Measurements from ENCODE around the gene MRO. TPM values are rescaled to one million over a fixed set of nuclear protein-coding genes. Genes with fewer than 3 reads are reported as not detected.

Gene MRO
- total RNA-seq, 1 donor from 2014 or later = not detected

DNA sequence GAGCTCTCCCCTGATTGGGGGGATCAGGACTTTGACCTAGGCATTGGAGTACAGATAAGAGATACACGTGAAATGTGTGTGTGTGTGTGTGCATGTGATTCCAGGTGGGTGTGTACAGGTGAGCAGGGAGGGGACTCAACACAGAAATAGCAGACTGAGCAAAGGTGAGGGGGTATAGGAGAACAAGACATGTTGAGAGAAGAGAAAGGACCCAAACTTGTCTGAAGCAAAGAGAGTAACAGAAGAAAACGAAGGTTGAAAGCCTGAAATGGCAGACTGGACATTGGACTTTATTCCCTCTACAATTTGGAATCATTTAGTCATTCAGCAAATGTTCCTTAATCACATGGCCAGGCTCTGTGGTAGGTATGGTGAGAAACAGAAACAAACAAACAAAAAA is 23.3 kb downstream of the MRO start:
- Mint-ChIP-seq H3K9me3 (ENCODE audit: low read depth) (no peaks in the 10 kb centered on the region), H3K4me3 (ENCODE audit: low read depth) (no peak overlapping the region), H3K4me1 (ENCODE audit: low read depth) (peaks cover 58% of the 10 kb centered on the region), H3K36me3 (ENCODE audit: insufficient read depth) (no peaks in the 10 kb centered on the region), H3K27me3 (no peaks in the 10 kb centered on the region), H3K27ac (peak overlapping the region; percentile 89)
- TF ChIP-seq, protein P1, sequence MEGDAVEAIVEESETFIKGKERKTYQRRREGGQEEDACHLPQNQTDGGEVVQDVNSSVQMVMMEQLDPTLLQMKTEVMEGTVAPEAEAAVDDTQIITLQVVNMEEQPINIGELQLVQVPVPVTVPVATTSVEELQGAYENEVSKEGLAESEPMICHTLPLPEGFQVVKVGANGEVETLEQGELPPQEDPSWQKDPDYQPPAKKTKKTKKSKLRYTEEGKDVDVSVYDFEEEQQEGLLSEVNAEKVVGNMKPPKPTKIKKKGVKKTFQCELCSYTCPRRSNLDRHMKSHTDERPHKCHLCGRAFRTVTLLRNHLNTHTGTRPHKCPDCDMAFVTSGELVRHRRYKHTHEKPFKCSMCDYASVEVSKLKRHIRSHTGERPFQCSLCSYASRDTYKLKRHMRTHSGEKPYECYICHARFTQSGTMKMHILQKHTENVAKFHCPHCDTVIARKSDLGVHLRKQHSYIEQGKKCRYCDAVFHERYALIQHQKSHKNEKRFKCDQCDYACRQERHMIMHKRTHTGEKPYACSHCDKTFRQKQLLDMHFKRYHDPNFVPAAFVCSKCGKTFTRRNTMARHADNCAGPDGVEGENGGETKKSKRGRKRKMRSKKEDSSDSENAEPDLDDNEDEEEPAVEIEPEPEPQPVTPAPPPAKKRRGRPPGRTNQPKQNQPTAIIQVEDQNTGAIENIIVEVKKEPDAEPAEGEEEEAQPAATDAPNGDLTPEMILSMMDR (IDR thresholded peaks at IDR 0.05; ENCODE audit: unreplicated experiment) = no peak
- no peak for DNase-seq (ENCODE audit: low spot score, unreplicated experiment)

DNA sequence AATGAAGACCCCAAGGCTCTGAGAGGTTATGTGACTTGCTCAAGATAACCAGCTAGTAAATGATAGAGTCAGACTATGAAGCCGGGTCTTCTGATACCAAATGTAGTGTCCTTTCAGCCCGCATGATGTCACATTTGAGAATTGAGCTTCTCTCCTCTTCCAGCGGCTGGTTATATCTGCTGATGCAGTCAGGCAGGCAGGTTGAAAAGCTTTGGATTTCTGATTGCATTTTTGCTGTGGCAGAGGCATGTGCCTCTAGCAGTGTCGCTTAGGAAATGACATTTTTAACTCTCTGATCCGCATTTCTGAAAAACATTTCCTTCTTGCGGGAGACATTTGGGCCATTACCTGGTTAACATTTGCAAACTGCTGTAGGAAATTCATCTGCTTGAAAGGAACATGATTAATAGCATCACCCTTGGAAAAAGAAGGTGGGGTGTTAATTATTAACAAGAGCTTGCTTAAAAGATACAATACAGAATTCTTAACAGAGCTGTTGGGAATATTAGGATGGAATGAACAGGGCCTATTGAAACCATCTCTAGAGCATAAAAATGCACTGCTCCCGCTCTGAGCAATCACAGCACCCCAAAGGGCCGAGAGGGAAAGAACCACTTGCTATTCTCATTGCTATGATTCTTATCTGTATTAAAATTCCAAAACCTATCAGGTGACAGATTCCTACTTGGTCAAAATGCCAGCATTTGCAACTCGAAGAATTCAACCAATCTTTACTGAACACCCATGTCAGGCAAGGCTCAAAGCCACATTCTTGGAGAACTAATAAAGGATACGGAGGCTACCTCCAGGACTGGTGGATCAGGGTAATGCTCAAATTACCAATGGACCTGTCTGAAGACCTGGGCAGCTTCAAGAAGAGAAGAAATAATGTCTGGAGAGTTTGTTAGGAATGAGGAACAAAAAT is 25.9 kb downstream of the MRO start:
- Mint-ChIP-seq H3K36me3 (ENCODE audit: insufficient read depth) (no peaks in the 10 kb centered on the region), H3K27ac (peak overlapping the region; percentile 48), H3K9me3 (ENCODE audit: low read depth) (no peaks in the 10 kb centered on the region), H3K27me3 (no peaks in the 10 kb centered on the region), H3K4me3 (ENCODE audit: low read depth) (no peak overlapping the region), H3K4me1 (ENCODE audit: low read depth) (peaks cover 61% of the 10 kb centered on the region)
- TF ChIP-seq, protein P1 (IDR thresholded peaks at IDR 0.05; ENCODE audit: unreplicated experiment) = no peak
- no peak for DNase-seq (ENCODE audit: low spot score, unreplicated experiment)

DNA sequence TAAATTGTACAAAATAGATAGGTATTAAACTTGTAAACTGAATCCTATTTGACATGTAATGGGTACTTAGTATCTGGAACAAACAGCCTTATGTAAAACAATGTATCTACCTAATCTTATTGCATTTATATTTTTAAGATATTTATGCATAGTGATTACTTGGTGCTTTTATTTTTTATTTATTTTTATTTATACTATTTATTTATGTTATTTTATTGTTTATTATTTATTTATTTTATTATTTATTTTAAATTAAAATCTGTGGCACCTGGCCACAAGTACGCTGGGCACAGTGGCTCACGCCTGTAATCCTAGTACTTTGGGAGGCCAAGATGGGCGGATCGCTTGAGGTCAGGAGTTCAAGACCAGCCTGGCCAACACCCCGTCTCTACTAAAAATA is 26.9 kb downstream of the MRO start:
- H3K9me3 Mint-ChIP-seq (ENCODE audit: low read depth) = no peaks in the 10 kb centered on the region
- no peaks in the 10 kb centered on the region for H3K27me3 Mint-ChIP-seq
- no peak for DNase-seq (ENCODE audit: low spot score, unreplicated experiment)
- H3K27ac Mint-ChIP-seq = no peak overlapping the region
- TF ChIP-seq, protein P1 (IDR thresholded peaks at IDR 0.05; ENCODE audit: unreplicated experiment) = no peak
- H3K4me1 Mint-ChIP-seq (ENCODE audit: low read depth) = peaks cover 60% of the 10 kb centered on the region
- no peaks in the 10 kb centered on the region for H3K36me3 Mint-ChIP-seq (ENCODE audit: insufficient read depth)
- no peak overlapping the region for H3K4me3 Mint-ChIP-seq (ENCODE audit: low read depth)

DNA sequence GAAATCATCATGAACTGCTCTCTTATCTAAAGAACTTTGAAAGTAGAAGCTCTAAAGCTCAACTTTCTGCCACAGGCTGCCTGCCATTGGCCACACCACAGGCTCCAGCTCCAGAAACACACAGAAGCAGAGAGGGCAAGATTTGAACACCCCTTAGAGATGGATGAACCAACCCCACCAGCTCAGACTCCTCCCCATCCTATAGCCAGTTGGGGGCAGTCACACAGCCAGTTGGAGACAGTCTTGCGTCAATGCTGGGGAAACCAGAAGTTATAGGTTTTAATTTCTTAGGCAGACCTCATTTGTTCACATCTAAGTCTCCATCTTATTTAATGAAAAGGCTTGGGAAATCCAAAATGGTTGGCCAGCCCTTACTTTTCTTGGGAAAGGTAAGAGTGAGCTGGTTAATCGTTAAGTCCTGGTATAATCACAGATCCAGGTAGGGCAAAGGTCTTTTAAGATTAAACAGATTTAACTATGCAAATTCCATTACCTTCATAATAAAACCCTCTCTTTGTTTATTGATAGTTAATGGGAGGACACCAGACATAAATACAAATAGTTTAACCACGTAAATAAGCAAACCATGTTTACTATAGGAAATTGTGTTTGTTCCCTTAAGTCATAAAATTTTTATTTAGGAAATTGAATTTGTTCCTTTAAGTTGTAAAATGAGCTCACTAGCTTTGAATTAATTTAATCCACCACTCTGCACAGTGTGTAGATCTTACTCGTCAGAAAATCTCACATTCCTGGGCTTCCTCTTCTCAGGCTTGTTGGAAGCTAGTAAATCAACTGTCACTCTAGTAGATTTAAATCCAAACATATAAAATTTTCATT is 28.0 kb downstream of the MRO start:
- Mint-ChIP-seq H3K36me3 (ENCODE audit: insufficient read depth) (no peaks in the 10 kb centered on the region), H3K4me3 (ENCODE audit: low read depth) (no peak overlapping the region), H3K27ac (no peak overlapping the region), H3K4me1 (ENCODE audit: low read depth) (peaks cover 53% of the 10 kb centered on the region), H3K27me3 (no peaks in the 10 kb centered on the region), H3K9me3 (ENCODE audit: low read depth) (no peaks in the 10 kb centered on the region)
- TF ChIP-seq, protein P1 (IDR thresholded peaks at IDR 0.05; ENCODE audit: unreplicated experiment) = no peak
- DNase-seq (ENCODE audit: low spot score, unreplicated experiment) = no peak

DNA sequence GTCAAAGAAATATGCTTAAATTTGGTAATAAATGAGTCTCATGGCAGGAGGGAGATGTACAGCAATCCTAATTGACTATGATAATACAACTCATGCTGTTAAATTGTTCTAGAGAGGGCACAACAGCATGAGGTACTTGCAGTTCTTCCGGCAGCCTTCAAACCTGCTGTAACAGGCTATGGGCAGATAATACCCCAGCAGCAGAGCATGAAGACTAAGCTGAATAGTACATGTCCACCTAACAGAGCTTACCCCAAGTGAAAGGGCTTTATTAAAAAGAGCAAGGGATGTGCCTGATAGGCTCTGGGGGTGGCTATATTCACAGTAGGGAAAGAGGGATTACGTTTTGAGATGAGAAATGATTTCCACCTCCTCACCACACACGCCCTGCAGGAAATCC is 28.9 kb downstream of the MRO start:
- Mint-ChIP-seq H3K9me3 (ENCODE audit: low read depth) (no peaks in the 10 kb centered on the region), H3K4me1 (ENCODE audit: low read depth) (peaks cover 46% of the 10 kb centered on the region), H3K36me3 (ENCODE audit: insufficient read depth) (no peaks in the 10 kb centered on the region), H3K4me3 (ENCODE audit: low read depth) (no peak overlapping the region), H3K27ac (no peak overlapping the region), H3K27me3 (no peaks in the 10 kb centered on the region)
- TF ChIP-seq, protein P1 (IDR thresholded peaks at IDR 0.05; ENCODE audit: unreplicated experiment) = no peak
- DNase-seq (ENCODE audit: low spot score, unreplicated experiment) = no peak

Data from progenitor cell of endocrine pancreas (in vitro differentiated cells).